KMS-11 (cell line): ENCODE data around the gene KCNA2.

ENCODE experiments used
- H2AFZ ChIP-seq: fragments of 200-600 bp; sonication (generic); 2 replicates; pipeline ENCODE4 v1.6.1; 2016; ENCODE audit warnings: antibody characterized with exemption, mixed run types, low read depth
- H3K27ac ChIP-seq: fragments of 200-600 bp; sonication (generic); 2 replicates; pipeline ENCODE4 v1.6.1; 2016; ENCODE audit warnings: mild to moderate bottlenecking, mixed run types
- H3K27me3 ChIP-seq: fragments of 200-600 bp; sonication (generic); 2 replicates; pipeline ENCODE4 v1.6.1; 2017; ENCODE audit warnings: mild to moderate bottlenecking, low read depth, mixed run types, moderate library complexity; ENCODE audit not compliant: insufficient read depth
- H3K36me3 ChIP-seq: fragments of 200-600 bp; sonication (generic); 2 replicates; pipeline ENCODE4 v1.6.1; 2017; ENCODE audit warnings: mild to moderate bottlenecking, mixed run types; ENCODE audit not compliant: insufficient read depth
- H3K4me1 ChIP-seq: fragments of 200-600 bp; sonication (generic); 2 replicates; pipeline ENCODE4 v1.6.1; 2016; ENCODE audit warnings: mild to moderate bottlenecking, low read depth, mixed run types; ENCODE audit not compliant: poor library complexity, severe bottlenecking
- H3K4me2 ChIP-seq: fragments of 200-600 bp; sonication (generic); 2 replicates; pipeline ENCODE4 v1.7.0; 2016; ENCODE audit warnings: mild to moderate bottlenecking, mixed run types
- H3K4me3 ChIP-seq: fragments of 200-600 bp; sonication (generic); IDR thresholded peaks from 2 replicates; pipeline ENCODE4 v1.6.1; 2017; ENCODE audit warnings: low read depth, low read length, mixed read lengths; ENCODE audit not compliant: insufficient read depth
- H3K79me2 ChIP-seq: fragments of 200-600 bp; sonication (generic); 2 replicates; pipeline ENCODE4 v1.6.1; 2016; ENCODE audit warnings: low read depth, mixed run types; ENCODE audit not compliant: insufficient read depth
- H3K9ac ChIP-seq: fragments of 200-600 bp; sonication (generic); 2 replicates; pipeline ENCODE4 v1.6.1; 2016; ENCODE audit warnings: mild to moderate bottlenecking, mixed run types
- H4K20me1 ChIP-seq: fragments of 200-600 bp; sonication (generic); 2 replicates; pipeline ENCODE4 v1.6.1; 2016; ENCODE audit warnings: mild to moderate bottlenecking, mixed run types; ENCODE audit not compliant: insufficient read depth
- CTCF ChIP-seq: fragments of 200-600 bp; sonication (generic); conservative IDR thresholded peaks from 2 replicates; pipeline ENCODE4 v1.6.1; 2017; ENCODE audit warnings: low read depth, mild to moderate bottlenecking, antibody characterized with exemption, low read length, moderate library complexity, mixed read lengths

The KCNA2 gene

GRCh38 chr1:110604586-110605148 is 1.5 kb downstream of the KCNA2 start:
- Histone ChIP-seq H3K27me3 (peaks cover 7% of the 10 kb centered on the region; the same call in 1 of the 2 replicates), H3K79me2 (no peaks in the 10 kb centered on the region), H4K20me1 (no peaks in the 10 kb centered on the region), H3K36me3 (no peaks in the 10 kb centered on the region), H3K9ac (no peak overlapping the region), H2AFZ (no peak overlapping the region), H3K4me2 (no peak overlapping the region), H3K27ac (no peak overlapping the region), H3K4me1 (no peaks in the 10 kb centered on the region), H3K4me3 (no peak overlapping the region)
- no peak for TF ChIP-seq CTCF

- Histone ChIP-seq H4K20me1 (no peaks in the 10 kb centered on the region), H3K9ac (no peak overlapping the region), H3K4me2 (no peak overlapping the region), H3K27ac (no peak overlapping the region), H3K4me1 (no peaks in the 10 kb centered on the region), H3K27me3 (peaks cover 7% of the 10 kb centered on the region; the same call in 1 of the 2 replicates), H3K36me3 (no peaks in the 10 kb centered on the region), H3K4me3 (no peak overlapping the region), H3K79me2 (no peaks in the 10 kb centered on the region), H2AFZ (no peak overlapping the region)
- no peak for TF ChIP-seq CTCF
These were observed 3.1 kb downstream of the KCNA2 start for GRCh38 chr1:110603058-110603457.

- H3K27ac ChIP-seq: no peak overlapping the region
- no peak overlapping the region for H3K4me3 ChIP-seq
- no peak overlapping the region for H3K9ac ChIP-seq
- H3K27me3 ChIP-seq: peaks cover 7% of the 10 kb centered on the region; the same call in 1 of the 2 replicates
- no peak overlapping the region for H3K4me2 ChIP-seq
- no peaks in the 10 kb centered on the region for H3K4me1 ChIP-seq
- TF ChIP-seq CTCF: no peak
- H3K79me2 ChIP-seq: no peaks in the 10 kb centered on the region
- no peaks in the 10 kb centered on the region for H4K20me1 ChIP-seq
- H3K36me3 ChIP-seq: no peaks in the 10 kb centered on the region
- no peak overlapping the region for H2AFZ ChIP-seq
These were observed 3.7 kb downstream of the KCNA2 start for GRCh38 chr1:110602466-110602865.

GRCh38 chr1:110601332-110601731 is 4.8 kb downstream of the KCNA2 start:
- no peak overlapping the region for H3K27ac ChIP-seq
- no peak for TF ChIP-seq CTCF
- H3K4me3 ChIP-seq: no peak overlapping the region
- H3K4me2 ChIP-seq: no peak overlapping the region
- H2AFZ ChIP-seq: no peak overlapping the region
- H3K79me2 ChIP-seq: no peaks in the 10 kb centered on the region
- H3K9ac ChIP-seq: no peak overlapping the region
- H3K27me3 ChIP-seq: 0 out of 2 replicates have a peak, but pooled peaks cover under 1% of the 10 kb centered on the region
- H3K36me3 ChIP-seq: no peaks in the 10 kb centered on the region
- no peaks in the 10 kb centered on the region for H3K4me1 ChIP-seq
- no peaks in the 10 kb centered on the region for H4K20me1 ChIP-seq
